Hematopoietic multipotent progenitor cell treated with erythropoietin and hydrocortisone succinate and interleukin-3 and kit ligand, for 8 days (in vitro differentiated cells): ENCODE data around the gene FBXL13.
A peak's percentile ranks its signal among the peaks of the same experiment; 100 is the strongest.
"Not testable (repeated sequence)": the region's sequence is repeated elsewhere in the genome, so short reads cannot be mapped to it uniquely, and the experiment has no call there.

Experiments used
- DNase-seq: peaks from one replicate; pipeline ENCODE4 v3.0.0-alpha.2; 2015

The FBXL13 gene

GRCh38 chr7:102841290-102841689, 233.3 kb downstream of the FBXL13 start:
- DNase-seq = no peak

DNA sequence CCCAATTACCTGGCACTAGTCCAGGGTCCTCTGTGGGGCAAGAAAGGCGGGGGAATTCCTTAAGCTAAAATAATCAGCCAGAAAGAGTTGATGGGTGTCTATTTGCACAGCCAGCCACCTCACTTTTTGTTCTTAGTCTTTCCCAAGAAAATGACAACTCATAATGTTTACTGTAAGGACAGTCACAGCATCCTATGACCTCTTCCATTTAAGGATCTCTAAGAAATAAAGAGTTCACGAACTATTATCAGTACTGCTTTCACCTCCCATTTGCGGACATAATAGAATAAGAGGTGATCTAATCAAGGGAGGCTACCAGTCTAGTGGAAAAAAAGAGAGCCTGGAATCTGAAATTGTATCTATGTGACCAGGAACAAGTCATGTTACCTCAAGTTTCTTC, 234.2 kb downstream of the FBXL13 start:
- DNase-seq = no peak

DNA sequence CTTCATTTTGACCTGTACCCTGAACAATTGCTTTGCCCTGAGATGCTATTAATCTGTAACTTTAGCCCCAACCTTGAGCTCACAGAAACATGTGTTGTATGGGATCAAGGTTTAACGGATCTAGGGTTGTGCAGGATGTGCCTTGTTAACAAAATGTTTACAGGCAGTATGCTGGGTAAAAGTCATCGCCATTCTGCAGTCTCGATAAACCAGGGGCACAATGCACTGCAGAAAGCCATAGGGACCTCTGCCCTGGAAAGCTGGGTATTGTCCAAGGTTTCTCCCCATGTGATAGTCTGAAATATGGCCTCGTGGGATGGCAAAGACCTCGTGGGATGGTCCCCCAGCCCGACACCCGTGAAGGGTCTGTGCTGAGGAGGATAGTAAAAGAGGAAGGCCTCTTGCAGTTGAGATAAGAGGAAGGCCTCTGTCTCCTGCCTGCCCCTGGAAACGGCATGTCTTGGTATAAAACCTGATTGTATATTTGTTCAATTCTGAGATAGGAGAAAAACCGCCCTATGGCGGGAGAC, 236.0 kb downstream of the FBXL13 start:
- not testable (repeated sequence) for DNase-seq

- peak; percentile 13 for DNase-seq
Measured at GRCh38 chr7:102837802-102838201, 236.8 kb downstream of the FBXL13 start.

- DNase-seq = no peak
Measured at GRCh38 chr7:102836977-102837376, 237.6 kb downstream of the FBXL13 start.

GRCh38 chr7:102836191-102836919, 238.2 kb downstream of the FBXL13 start:
- no peak for DNase-seq

GRCh38 chr7:102834999-102835398, 239.6 kb downstream of the FBXL13 start:
- no peak for DNase-seq

GRCh38 chr7:102834466-102834865, 240.1 kb downstream of the FBXL13 start:
- no peak for DNase-seq

DNA sequence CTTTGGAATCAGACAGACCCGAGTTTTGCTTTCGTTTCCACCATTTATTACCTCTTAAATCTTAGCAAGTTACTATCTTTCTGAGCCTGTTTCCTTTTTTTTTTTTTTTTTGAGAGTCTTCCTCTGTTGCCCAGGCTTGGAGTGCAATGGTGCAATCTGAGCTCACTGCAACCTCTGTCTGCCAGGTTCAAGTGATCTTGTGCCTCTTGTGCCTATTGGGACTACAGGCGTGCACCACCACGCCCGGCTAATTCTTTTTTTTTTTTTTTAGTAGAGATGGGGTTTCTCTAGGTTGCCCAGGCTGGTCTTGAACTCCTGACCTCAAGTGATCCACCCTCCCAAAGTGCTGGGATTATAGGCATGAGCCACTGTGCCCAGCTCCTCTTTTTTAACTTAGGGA, 241.3 kb downstream of the FBXL13 start:
- no peak for DNase-seq

DNA sequence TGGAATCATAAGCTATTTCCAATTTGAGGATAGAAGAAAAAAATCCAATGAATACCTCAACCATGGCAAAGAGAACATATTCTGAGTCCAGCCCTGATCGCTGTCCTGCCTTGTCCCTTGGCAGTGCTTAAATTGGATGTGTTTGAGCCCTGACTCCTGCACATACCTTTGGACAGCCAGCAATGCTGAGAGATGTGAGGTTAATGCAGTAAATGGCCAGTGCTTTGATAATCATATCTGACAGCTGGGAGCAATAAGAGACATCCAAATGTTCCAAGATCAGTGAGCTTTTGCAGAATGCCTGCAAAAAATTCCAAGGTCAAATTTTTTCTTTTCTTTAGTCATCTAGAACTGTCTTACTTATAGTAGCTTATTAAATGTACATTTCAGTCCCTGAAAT, 241.9 kb downstream of the FBXL13 start:
- no peak for DNase-seq

DNA sequence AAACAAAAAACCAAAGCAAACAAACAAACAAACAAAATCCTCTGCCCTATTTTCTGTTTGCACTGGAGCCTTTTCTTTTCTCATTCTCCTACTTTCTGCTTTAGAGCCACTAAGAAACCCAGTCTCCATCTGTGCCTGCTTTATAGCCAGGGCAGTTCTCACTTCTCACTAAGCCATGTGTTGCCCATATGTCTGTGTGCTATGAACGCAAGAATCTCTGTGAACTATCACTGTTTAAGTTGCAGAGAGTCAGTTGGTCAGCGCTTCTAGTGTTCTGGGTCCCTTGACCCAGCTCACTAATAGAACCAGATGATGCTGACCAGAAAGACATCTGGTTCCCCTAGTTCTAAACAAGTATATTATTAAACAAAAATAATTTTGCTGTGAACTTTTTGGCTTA, 244.4 kb downstream of the FBXL13 start:
- no peak for DNase-seq

DNA sequence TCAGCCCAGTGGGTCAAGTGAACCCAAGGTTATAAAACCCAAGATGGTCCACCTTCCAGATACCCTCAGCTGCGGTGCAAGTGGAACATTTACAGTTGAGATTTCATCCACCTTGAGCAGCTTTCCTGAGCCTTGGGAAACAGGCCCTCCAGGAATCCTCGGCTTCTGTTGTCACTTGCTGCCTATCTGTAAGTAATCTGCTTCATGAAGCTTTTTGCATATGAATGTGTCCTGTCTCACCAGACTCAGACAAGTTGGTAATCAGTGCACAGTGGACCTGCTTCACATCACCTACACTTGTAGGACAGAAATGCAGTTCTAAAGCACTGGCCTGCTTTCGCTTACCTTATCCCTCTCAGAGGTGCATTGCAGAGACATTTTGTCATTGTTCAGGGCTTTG, 245.5 kb downstream of the FBXL13 start:
- no peak for DNase-seq

- DNase-seq = no peak
Measured at GRCh38 chr7:102828286-102828685, 246.3 kb downstream of the FBXL13 start.

DNA sequence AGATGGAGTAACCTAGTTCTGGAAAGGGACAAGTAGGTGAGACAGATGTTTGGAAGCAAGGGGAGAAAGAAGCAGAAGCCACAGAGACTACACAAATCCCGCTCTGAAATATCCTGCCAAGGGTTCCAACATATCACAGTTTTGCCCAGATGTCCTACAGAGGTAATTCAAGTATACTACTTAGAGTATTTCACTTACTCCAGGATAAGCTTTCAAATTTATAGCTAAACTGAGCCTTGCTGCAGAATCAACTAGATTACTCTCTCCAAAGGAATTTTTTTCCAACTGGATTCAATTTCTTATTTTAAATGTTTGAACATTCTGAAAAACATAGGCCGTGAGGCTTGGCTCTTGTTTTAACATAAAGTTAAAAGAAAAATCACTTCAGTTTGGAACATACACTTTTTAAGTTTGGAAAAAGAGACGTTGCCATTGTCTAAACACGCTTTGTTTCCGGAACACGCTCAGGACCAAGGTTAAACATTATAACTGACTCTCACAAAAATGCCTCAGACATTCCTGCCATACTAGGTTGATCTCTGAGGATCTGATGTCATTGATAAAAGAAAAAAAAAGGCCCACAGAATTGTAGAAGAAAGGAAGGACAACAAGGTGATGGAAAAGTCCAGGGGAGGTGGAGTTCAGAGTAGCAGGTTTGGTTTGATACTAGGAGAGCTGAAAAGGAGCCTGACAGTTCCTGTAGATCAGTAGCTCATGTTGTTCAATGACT, 251.0 kb downstream of the FBXL13 start:
- no peak for DNase-seq

DNA sequence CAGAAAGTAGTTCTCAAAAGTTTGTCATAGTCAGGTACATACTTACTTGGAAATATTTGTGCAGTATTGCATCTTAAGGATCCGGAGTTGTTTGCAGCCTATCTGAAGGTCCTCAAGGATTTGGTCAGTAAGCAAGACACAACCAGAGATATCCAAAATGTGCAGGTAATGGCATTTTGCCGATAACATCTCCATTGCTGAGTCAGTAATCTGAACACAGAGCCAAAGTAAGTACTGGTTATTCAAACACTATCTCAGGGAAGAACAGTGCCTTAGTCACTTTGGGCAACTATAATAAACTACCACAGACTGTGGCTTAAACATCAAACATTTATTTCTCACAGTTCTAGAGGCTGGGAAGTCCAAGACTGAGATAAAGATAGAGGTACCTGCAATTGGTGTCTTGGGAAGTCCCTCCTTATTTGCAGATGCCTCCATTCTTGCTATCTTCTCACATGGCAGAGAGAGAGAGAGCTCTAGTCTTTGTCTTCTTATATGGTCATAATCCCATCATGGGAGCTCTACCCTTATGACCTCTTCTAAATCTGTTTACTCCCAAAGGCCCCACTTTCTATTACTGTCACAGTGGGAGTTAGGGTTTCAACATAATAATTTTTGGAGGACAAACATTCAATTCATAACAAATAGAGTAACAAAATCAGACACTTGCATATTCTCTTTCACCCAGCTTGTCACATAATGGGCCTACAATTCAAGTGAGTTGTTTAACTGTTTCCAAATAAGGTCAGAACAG, 252.4 kb downstream of the FBXL13 start:
- DNase-seq = no peak

DNA sequence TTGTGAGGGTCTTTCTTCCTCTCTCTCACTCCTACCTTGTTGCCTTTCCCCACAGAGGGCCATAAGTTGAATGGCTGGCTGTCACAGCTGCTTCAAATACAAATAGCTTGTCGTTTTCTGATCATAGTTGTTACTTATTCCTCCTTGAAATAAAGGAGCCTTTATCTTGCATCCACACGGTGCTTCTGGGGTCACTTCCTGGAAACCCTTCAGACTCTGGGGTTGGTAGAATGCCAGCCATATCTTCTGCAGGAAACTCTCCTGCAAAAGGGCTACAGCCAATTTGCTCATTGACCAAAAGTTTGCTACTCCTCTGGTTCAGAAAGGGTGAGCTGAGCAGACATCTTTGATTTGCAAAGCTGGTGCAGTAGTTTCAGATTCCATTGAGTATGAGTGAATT, 255.4 kb downstream of the FBXL13 start:
- peak; percentile 90 for DNase-seq

- DNase-seq = no peak
Measured at GRCh38 chr7:102817616-102818573, 256.7 kb downstream of the FBXL13 start.

GRCh38 chr7:102814025-102814471, 260.5 kb downstream of the FBXL13 start:
- DNase-seq = no peak

- no peak for DNase-seq
Measured at GRCh38 chr7:102813191-102814024, 261.2 kb downstream of the FBXL13 start.

DNA sequence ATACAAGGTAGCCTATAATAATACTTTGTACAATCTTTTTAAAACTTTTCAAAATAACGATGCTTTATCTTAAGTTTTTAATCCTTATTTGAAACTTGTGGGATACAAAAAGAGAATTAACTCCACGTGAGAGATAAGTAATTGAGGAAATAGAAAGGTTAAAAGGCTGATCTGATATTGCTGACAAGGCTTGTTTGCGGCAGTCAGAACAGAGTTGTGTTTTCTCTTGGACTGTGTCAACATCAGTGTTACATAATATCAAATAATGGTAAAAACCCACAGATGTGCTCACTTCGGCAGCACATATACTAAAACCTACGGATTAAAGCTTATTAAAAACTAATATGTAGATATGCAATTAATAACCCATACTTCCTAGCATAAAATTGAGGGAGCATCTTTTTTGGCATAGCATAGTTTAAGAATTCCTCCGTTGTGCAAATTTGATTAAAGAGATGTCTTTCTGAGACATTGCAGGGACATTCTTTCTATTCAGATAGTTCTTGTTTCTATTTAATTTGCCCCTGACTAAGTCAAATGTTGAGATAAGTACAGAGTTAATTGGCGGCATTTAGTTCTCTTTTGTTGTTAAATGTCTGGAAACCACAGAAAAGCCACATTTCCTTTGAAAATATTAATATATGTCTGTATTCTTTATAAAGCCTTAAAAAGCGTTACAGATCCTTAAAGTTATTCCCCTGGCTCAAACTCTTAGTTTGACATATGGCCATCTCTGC, 262.5 kb downstream of the FBXL13 start:
- no peak for DNase-seq

- DNase-seq = no peak
Measured at GRCh38 chr7:102810916-102811315, 263.7 kb downstream of the FBXL13 start.
